ENCODE data around the gene CTSZ.
"Not testable (repeated sequence)": the region's sequence is repeated elsewhere in the genome, so short reads cannot be mapped to it uniquely, and the experiment has no call there.

Gene CTSZ

GRCh38 chr20:59006864-59007664 is at the start of gene CTSZ:
CTSZ (minus strand) TSS chr20:59007254; CDS start chr20:59007128, 126 bp downstream.
- DNase-seq = peak; percentile 79

GRCh38 chr20:59055302-59055701 is 48.2 kb upstream of the CTSZ start:
- DNase-seq = no peak

GRCh38 chr20:59051666-59052185 is 44.7 kb upstream of the CTSZ start:
- DNase-seq = no peak

GRCh38 chr20:59050437-59050836 is 43.4 kb upstream of the CTSZ start:
- DNase-seq = no peak

GRCh38 chr20:59048681-59049030 is 41.6 kb upstream of the CTSZ start:
- DNase-seq = no peak

- no peak for DNase-seq
Observed at GRCh38 chr20:59047938-59048680, 41.1 kb upstream of the CTSZ start.

GRCh38 chr20:59046862-59047261 is 39.8 kb upstream of the CTSZ start:
- DNase-seq = no peak

- DNase-seq = no peak
Observed at GRCh38 chr20:59044796-59045195, 37.7 kb upstream of the CTSZ start.

- DNase-seq = no peak
Observed at GRCh38 chr20:59044295-59044694, 37.2 kb upstream of the CTSZ start.

- no peak for DNase-seq
Observed at GRCh38 chr20:59043698-59044097, 36.6 kb upstream of the CTSZ start.

GRCh38 chr20:59042796-59043631 is 36.0 kb upstream of the CTSZ start:
- peak; percentile 98 for DNase-seq

GRCh38 chr20:59042151-59042795 is 35.2 kb upstream of the CTSZ start, which contains the start of gene PRELID3B:
PRELID3B (minus strand) TSS chr20:59042786; CDS start chr20:59042730, 56 bp downstream.
- DNase-seq = no peak

GRCh38 chr20:59041487-59041886 is 34.4 kb upstream of the CTSZ start:
- not testable (repeated sequence) for DNase-seq

- DNase-seq = no peak
Observed at GRCh38 chr20:59040667-59041066, 33.6 kb upstream of the CTSZ start.

- DNase-seq = no peak
Observed at GRCh38 chr20:59039233-59039632, 32.2 kb upstream of the CTSZ start.

GRCh38 chr20:59037386-59037785 is 30.3 kb upstream of the CTSZ start:
- no peak for DNase-seq

- DNase-seq = no peak
Observed at GRCh38 chr20:59035381-59035780, 28.3 kb upstream of the CTSZ start.

- no peak for DNase-seq
Observed at GRCh38 chr20:59033616-59034165, 26.6 kb upstream of the CTSZ start.

- DNase-seq = no peak
Observed at GRCh38 chr20:59033093-59033492, 26.0 kb upstream of the CTSZ start.

GRCh38 chr20:59032713-59033059 is 25.6 kb upstream of the CTSZ start:
- DNase-seq = no peak

- DNase-seq = peak; percentile 98
Observed at GRCh38 chr20:59032023-59032712, 25.1 kb upstream of the CTSZ start, which contains the start of gene ATP5F1E. ATP5F1E (minus strand) TSS chr20:59032335; CDS start chr20:59032251, 84 bp downstream.

All from activated CD8-positive, alpha-beta memory T cell treated with anti-CD3 and anti-CD28 coated beads for 24 hours (primary cell).